Activated T-cell treated with anti-CD3 and anti-CD28 coated beads, Interleukin-2, amount 50 U/mL, for 1 hour (primary cell): ENCODE results near the gene ALS2.
"Not testable (repeated sequence)": the region's sequence is repeated elsewhere in the genome, so short reads cannot be mapped to it uniquely, and the experiment has no call there.

Source experiments
- DNase-seq: peaks from one replicate; pipeline ENCODE4 v3.0.0-alpha.2; 2020

Gene ALS2

GRCh38 chr2:201671205-201671604 lies 109.5 kb downstream of the ALS2 start:
- not testable (repeated sequence) for DNase-seq

GRCh38 chr2:201669865-201670264 lies 110.9 kb downstream of the ALS2 start:
- DNase-seq, result no peak

GRCh38 chr2:201668402-201668910 lies 112.3 kb downstream of the ALS2 start:
- DNase-seq, result no peak

- no peak for DNase-seq
These were observed 116.4 kb downstream of the ALS2 start for GRCh38 chr2:201664334-201664733.

- no peak for DNase-seq
These were observed 119.4 kb downstream of the ALS2 start for GRCh38 chr2:201661366-201661765.

- DNase-seq, result no peak
These were observed 120.3 kb downstream of the ALS2 start for GRCh38 chr2:201660293-201660895.

GRCh38 chr2:201656740-201657139 lies 124.0 kb downstream of the ALS2 start:
- no peak for DNase-seq

- DNase-seq, result no peak
These were observed 124.6 kb downstream of the ALS2 start for GRCh38 chr2:201656102-201656501.

GRCh38 chr2:201654616-201655384 lies 125.9 kb downstream of the ALS2 start:
- DNase-seq, result no peak

- no peak for DNase-seq
These were observed 127.5 kb downstream of the ALS2 start for GRCh38 chr2:201653221-201653620.
